ENCODE measurements around the gene ACTL9.

DNA sequence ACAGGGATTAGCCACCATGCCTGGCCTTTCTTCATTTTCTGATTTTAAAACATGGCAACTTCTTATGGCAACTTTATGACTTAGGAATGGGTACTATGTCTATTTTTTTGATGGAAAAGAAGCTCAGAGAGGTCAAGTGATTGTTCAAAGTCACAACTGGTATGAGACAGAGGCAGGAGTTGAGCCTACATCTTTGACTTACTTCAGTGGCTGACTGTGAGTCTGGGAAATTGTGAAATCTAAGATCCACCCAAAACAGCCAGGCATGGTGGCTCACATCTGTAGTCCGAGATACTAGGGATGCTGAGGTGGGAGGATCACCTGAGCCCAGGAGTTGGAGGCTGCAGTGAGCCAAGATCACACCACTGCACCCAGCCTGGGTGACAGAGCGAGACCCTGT is 2.4 kb upstream of the ACTL9 start:
- TF ChIP-seq, protein P1, sequence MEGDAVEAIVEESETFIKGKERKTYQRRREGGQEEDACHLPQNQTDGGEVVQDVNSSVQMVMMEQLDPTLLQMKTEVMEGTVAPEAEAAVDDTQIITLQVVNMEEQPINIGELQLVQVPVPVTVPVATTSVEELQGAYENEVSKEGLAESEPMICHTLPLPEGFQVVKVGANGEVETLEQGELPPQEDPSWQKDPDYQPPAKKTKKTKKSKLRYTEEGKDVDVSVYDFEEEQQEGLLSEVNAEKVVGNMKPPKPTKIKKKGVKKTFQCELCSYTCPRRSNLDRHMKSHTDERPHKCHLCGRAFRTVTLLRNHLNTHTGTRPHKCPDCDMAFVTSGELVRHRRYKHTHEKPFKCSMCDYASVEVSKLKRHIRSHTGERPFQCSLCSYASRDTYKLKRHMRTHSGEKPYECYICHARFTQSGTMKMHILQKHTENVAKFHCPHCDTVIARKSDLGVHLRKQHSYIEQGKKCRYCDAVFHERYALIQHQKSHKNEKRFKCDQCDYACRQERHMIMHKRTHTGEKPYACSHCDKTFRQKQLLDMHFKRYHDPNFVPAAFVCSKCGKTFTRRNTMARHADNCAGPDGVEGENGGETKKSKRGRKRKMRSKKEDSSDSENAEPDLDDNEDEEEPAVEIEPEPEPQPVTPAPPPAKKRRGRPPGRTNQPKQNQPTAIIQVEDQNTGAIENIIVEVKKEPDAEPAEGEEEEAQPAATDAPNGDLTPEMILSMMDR (IDR thresholded peaks at IDR 0.05), result no peak
- no peak for TF ChIP-seq POLR2A (IDR thresholded peaks at IDR 0.05)
- no peak for TF ChIP-seq EP300 (IDR thresholded peaks at IDR 0.05)

Measured in stomach (tissue), 4 donors.